Uterus (tissue), 4 donors: Measurements from ENCODE around the gene ZNF674. TPM values are rescaled to one million over a fixed set of nuclear protein-coding genes. Genes with fewer than 3 reads are reported as not detected.
"Not testable (repeated sequence)": the region's sequence is repeated elsewhere in the genome, so short reads cannot be mapped to it uniquely, and the experiment has no call there.

Experiments
- DNase-seq, 2 donors: peaks; one replicate each; pipeline ENCODE4 v3.0.0-alpha.2; 2019 to 2020
- H3K27ac ChIP-seq, 2 donors: fragments of 200-600 bp; sonication (generic); 1 replicate in 1 of 2; 2 replicates in 1 of 2; pipeline ENCODE4 v1.5.1; 2016 to 2018
- H3K27me3 ChIP-seq, 2 donors: fragments of 200-600 bp; sonication (generic); one replicate each; pipeline ENCODE4 v1.5.1; 2018 to 2019; ENCODE audit warnings: control low read depth in 1 of 2
- H3K36me3 ChIP-seq, 2 donors: fragments of 200-600 bp; sonication (generic); one replicate each; pipeline ENCODE4 v1.5.1; 2019; ENCODE audit warnings: control low read depth in 1 of 2
- H3K4me1 ChIP-seq, 2 donors: fragments of 200-600 bp; sonication (generic); one replicate each; pipeline ENCODE4 v1.5.1; 2018 to 2019; ENCODE audit warnings: control low read depth in 1 of 2
- H3K4me3 ChIP-seq, 2 donors: fragments of 200-600 bp; sonication (generic); 1 replicate in 1 of 2; 2 replicates in 1 of 2; pipeline ENCODE4 v1.5.1; 2018 to 2019; ENCODE audit warnings: mild to moderate bottlenecking in 1 of 2
- H3K9me3 ChIP-seq, 2 donors: fragments of 200-600 bp; sonication (generic); one replicate each; pipeline ENCODE4 v1.5.1; 2019; ENCODE audit warnings: control low read depth in 1 of 2
- CTCF ChIP-seq, 4 experiments: fragments of 200-600 bp in 2 of 4; fragments of 450-650 bp in 2 of 4; sonication (generic) in 2 of 4; IDR thresholded peaks; one replicate each; pipeline ENCODE4 v1.5.1; 2016 to 2019; ENCODE audit warnings: antibody characterized with exemption in 4 of 4, mild to moderate bottlenecking in 2 of 4, moderate library complexity in 1 of 4
- POLR2A ChIP-seq, 2 donors: fragments of 450-650 bp; IDR thresholded peaks; one replicate each; pipeline ENCODE4 v1.6.1; 2016; ENCODE audit warnings: antibody characterized with exemption in 2 of 2, mild to moderate bottlenecking in 1 of 2, moderate library complexity in 1 of 2
- intact Hi-C: fragments of 100-400 bp; cut with DNase I; formaldehyde crosslinking; loops from one replicate; pipeline ENCODE4 v1.15.1; 2023; ENCODE audit warnings: low total_unique reads
- total RNA-seq, 4 donors: library from RNA; depleted of rRNA in 3 of 4; stranded (reverse); fragments of >200 nt in 3 of 4; gene quantifications; one replicate each; pipeline versions ENCODE4 v1.1.0 to v1.2.4, GENCODE V29; 2014 to 2023
- donor health status: DM: yes; HTN: yes; CAD: no.

Gene ZNF674
- total RNA-seq, 4 donors from 2014 or later: 1.2 to 7.8 (median 5.3) TPM

GRCh38 chrX:46528640-46529039 is 16.6 kb downstream of the ZNF674 start:
- intact Hi-C loops, DNase-seq, H3K4me1 ChIP-seq, H3K27me3 ChIP-seq, H3K9me3 ChIP-seq, H3K4me3 ChIP-seq, H3K27ac ChIP-seq, H3K36me3 ChIP-seq: not testable (repeated sequence)

- intact Hi-C loops: no loop called here
- H3K36me3 ChIP-seq: no peaks in the 10 kb centered on the region
These were observed 39.1 kb downstream of the ZNF674 start for GRCh38 chrX:46506076-46506475.

GRCh38 chrX:46502848-46503247 is 42.4 kb downstream of the ZNF674 start:
- Histone ChIP-seq H3K27me3 (no peaks in the 10 kb centered on the region), H3K36me3 (no peaks in the 10 kb centered on the region), H3K9me3 (peaks cover 3 to 10% of the 10 kb centered on the region in 2 donors), H3K4me1 (no peaks in the 10 kb centered on the region), H3K27ac (no peak overlapping the region), H3K4me3 (no peak overlapping the region)
- TF ChIP-seq POLR2A (IDR thresholded peaks at IDR 0.05) (no peak), CTCF (IDR thresholded peaks at IDR 0.05) (no peak)
- intact Hi-C loops: no loop called here
- no peak for DNase-seq

More at GRCh38 chrX:46506076-46506475, 39.1 kb downstream of the ZNF674 start:
- Histone ChIP-seq H3K27me3 (no peaks in the 10 kb centered on the region), H3K9me3 (peaks cover 0 to 2% of the 10 kb centered on the region in 2 donors), H3K4me3 (no peak overlapping the region), H3K4me1 (no peaks in the 10 kb centered on the region), H3K27ac (no peak overlapping the region)
- TF ChIP-seq POLR2A (IDR thresholded peaks at IDR 0.05): no peak
- no peak for TF ChIP-seq CTCF (IDR thresholded peaks at IDR 0.05)
- DNase-seq: no peak

GRCh38 chrX:46500054-46500453 is 45.2 kb downstream of the ZNF674 start:
- intact Hi-C loops: no loop called here
- Histone ChIP-seq H3K36me3 (no peaks in the 10 kb centered on the region), H3K27me3 (no peaks in the 10 kb centered on the region), H3K4me1 (no peaks in the 10 kb centered on the region), H3K4me3 (no peak overlapping the region), H3K27ac (no peak overlapping the region), H3K9me3 (peaks cover 3 to 10% of the 10 kb centered on the region in 2 donors)
- DNase-seq: no peak
- TF ChIP-seq POLR2A (IDR thresholded peaks at IDR 0.05) (no peak), CTCF (IDR thresholded peaks at IDR 0.05) (no peak)

GRCh38 chrX:46488712-46489111 is 56.5 kb downstream of the ZNF674 start:
- no peaks in the 10 kb centered on the region for H3K4me1 ChIP-seq
- intact Hi-C loops: no loop called here
- H3K36me3 ChIP-seq: no peaks in the 10 kb centered on the region
- H3K27ac ChIP-seq: no peak overlapping the region
- no peak for TF ChIP-seq CTCF (IDR thresholded peaks at IDR 0.05)
- TF ChIP-seq POLR2A (IDR thresholded peaks at IDR 0.05): no peak
- no peak overlapping the region for H3K4me3 ChIP-seq
- no peak for DNase-seq
- H3K9me3 ChIP-seq: no peaks in the 10 kb centered on the region
- H3K27me3 ChIP-seq: no peaks in the 10 kb centered on the region

GRCh38 chrX:46485897-46486296 is 59.3 kb downstream of the ZNF674 start:
- Histone ChIP-seq H3K36me3 (no peaks in the 10 kb centered on the region), H3K27ac (no peak overlapping the region), H3K4me3 (no peak overlapping the region), H3K4me1 (no peaks in the 10 kb centered on the region), H3K27me3 (no peaks in the 10 kb centered on the region), H3K9me3 (no peaks in the 10 kb centered on the region)
- DNase-seq: no peak
- TF ChIP-seq POLR2A (IDR thresholded peaks at IDR 0.05): no peak
- intact Hi-C loops: no loop called here

GRCh38 chrX:46478634-46479033 is 66.6 kb downstream of the ZNF674 start:
- H3K36me3 ChIP-seq: not testable (repeated sequence)

More at GRCh38 chrX:46478634-46479033, 66.6 kb downstream of the ZNF674 start:
- H3K27me3 ChIP-seq, intact Hi-C loops, H3K27ac ChIP-seq, H3K9me3 ChIP-seq, H3K4me3 ChIP-seq, H3K4me1 ChIP-seq, DNase-seq: not testable (repeated sequence)
